ENCODE results near the gene NTM.
"Not testable (repeated sequence)": the region's sequence is repeated elsewhere in the genome, so short reads cannot be mapped to it uniquely, and the experiment has no call there.

NTM gene

DNA sequence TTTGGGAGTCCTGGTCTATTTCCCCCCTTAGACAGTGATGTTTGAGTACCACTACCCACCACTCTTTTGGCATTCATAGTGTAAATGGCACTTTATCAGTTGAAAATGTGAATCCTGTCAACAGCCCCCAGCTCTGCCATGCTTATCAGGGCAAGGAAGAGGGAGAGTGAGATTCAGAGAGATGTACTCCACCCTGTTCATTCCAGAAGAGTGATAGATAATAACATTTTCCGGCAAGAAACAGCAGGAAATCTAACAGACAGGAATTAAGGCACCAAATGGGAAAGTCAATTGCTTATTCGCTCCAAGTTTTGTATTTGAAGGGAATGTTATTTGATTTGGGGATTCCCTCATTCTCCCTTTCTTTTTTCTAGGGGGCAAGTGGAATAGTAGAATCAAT is 681.9 kb downstream of the NTM start:
- Histone ChIP-seq H3K27ac (no peak overlapping the region), H3K4me3 (no peak overlapping the region)

DNA sequence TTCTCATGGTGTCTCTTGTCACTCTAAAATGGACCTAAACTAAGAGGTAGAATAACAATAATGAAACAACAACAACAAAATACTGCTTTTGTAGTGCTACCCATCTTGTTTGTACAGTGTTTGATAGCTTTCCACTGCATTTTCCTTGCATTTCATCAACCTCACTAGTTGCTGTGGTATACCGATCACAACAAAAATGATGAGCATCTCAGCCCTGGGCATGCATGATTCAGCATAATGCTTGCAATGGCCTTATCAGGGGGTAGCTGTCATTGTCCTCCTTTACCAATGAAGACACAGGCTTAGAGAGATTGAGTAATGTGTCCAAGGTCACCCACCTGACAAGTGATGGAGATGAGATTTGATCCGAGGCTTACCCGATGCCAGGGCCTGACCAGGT is 682.5 kb downstream of the NTM start:
- no peak overlapping the region for H3K4me3 ChIP-seq
- H3K27ac ChIP-seq: no peak overlapping the region

- H3K4me3 ChIP-seq: no peak overlapping the region
- H3K27ac ChIP-seq: peak overlapping the region in 1 of 21 experiments; percentile 42
Measured at GRCh38 chr11:132054822-132055221, 684.4 kb downstream of the NTM start.

DNA sequence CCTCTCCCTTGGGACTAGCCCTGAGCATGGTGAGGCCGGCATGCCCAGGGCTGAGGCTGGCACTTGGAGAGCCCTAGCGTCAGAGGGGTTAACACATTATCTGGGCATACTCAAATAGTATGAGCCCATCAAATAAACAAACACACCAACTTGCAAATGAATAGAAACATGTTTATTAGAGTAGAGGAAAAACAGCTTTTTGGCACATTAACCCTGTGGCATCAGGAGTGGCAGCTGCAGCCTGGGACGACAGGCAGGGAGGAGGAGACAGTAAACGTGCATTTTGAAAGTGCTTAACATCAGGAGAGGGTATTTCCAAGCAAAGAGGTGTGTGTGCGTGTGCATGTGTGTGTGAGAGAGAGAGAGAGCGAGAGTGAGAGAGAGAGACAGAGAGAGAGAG is 684.9 kb downstream of the NTM start:
- H3K4me3 ChIP-seq: no peak overlapping the region
- peak overlapping the region in 1 of 21 experiments; percentile 42 for H3K27ac ChIP-seq

- Histone ChIP-seq H3K27ac (peak overlapping the region in 5 of 21 experiments; percentile 19 to 67 (median 46)), H3K4me3 (no peak overlapping the region)
Measured at GRCh38 chr11:132056689-132057088, 686.3 kb downstream of the NTM start.

- peak overlapping the region in 7 of 21 experiments; percentile 1 to 67 (median 26) for H3K27ac ChIP-seq
- no peak overlapping the region for H3K4me3 ChIP-seq
Measured at GRCh38 chr11:132057266-132057665, 686.9 kb downstream of the NTM start.

DNA sequence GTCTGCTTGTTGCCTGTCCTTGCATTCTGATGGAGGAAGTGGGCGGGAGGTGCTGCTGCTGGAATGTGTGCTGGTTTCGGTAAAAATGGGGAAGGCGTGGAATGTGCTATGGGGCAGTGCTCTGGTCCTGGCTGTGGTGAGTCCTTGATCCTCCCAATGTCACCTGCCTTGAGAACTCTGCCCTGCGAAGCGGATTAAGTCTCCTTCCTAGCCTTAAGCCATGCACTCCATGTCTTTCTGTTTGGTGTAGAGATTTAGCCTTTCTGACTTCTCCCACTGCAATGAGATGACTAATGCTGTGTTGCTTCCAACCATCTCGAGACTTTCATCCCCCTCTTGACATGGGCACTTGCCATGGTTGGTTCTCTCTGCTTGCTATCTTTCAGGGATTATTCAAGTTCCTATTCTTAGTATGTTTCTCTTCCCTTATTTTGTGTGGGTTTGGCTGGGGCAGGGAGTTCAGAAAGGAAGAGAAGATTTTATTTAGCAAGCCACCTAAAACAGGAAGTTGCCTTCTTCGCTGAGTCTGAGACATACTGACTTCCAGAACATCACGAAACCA is 687.9 kb downstream of the NTM start:
- H3K27ac ChIP-seq: peak overlapping the region in 6 of 21 experiments; percentile 1 to 67 (median 50)
- H3K4me3 ChIP-seq: no peak overlapping the region

DNA sequence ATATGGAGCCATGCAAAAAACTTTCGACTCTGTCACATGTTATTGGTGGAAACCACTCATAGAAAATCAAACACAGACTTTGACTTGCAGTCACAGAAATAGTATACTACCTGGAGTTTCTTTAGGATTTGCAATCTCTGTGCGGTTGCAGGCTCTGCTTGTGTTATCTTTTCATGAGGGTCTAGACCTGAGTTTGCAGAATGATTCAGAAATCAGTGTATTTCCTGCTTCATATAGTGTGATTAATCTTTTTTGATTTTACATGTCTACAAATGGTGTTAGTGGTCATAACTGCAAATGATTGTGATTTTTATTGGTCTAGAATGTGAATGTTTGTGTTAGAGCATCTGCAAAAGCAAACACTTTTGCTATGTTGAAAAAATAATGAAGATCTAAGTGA is 690.2 kb downstream of the NTM start:
- no peak overlapping the region for H3K27ac ChIP-seq
- no peak overlapping the region for H3K4me3 ChIP-seq

DNA sequence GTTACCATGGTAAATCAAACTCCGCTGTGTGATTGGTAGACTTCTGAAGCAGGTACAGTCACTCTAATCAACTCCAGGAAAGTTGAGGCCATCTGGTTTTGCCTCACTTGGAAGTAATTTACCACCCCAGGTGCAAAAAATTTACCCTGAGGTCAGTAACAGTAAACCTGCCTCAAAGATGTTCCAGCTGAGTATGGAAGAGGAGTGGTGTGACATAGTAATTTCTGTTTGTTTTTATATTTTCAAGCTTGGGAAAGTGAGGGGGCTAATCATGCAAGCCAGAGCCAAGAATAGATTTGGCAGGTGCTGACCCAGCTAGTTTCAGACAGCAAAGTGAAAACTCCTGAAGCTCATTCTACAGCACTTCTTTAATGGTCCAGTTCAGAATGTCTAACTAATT is 691.6 kb downstream of the NTM start:
- H3K4me3 ChIP-seq: no peak overlapping the region
- peak overlapping the region in 2 of 21 experiments; percentile 47 to 74 for H3K27ac ChIP-seq

DNA sequence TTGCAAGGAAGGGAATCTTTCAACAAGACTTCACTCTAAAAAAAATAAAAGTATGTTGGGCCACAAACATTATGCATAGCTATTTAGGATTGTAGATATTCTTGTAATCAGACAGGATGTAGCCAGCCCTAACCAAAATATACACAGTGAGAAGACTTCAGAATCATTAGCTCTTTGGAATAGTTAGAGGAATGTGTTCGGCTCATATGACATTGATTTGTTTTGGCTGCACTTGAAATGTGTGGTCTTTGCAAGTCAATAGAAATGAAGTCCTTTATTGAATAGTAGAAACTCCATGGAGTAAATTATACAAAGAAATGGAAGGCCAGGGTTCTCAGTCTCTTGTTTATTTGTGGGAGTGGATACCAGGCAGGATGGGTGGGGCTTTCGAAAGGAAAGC is 692.1 kb downstream of the NTM start:
- Histone ChIP-seq H3K4me3 (no peak overlapping the region), H3K27ac (peak overlapping the region in 5 of 21 experiments; percentile 35 to 74 (median 45))

DNA sequence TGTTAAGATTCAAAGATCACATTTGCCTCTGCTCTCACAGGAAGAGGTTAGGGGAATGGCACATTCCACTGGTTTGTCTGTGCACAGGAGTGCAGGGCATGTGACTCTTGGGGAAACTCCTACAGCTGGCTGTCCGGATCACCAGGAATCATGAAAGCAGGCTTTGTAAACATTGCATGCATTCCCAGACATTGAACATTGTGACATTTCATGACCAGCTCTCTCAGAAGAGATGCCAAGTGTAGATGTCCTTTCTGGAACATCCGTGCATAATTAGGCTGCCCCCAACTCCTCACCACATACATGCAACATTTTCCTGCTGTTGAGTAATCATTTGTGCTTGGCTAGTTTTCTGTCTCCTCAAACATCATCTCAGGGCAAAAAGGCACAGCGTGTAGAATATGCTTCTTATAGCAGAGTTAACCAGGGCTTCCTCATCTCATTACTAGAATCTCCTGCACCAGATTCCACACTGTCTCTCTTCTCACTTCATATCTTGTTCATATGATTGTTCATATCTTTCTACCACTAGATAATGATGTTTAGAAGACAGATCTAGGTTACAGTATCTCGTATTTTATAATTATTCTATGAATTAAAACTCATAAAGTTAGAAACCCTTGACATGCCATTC is 694.7 kb downstream of the NTM start:
- no peak overlapping the region for H3K4me3 ChIP-seq

DNA sequence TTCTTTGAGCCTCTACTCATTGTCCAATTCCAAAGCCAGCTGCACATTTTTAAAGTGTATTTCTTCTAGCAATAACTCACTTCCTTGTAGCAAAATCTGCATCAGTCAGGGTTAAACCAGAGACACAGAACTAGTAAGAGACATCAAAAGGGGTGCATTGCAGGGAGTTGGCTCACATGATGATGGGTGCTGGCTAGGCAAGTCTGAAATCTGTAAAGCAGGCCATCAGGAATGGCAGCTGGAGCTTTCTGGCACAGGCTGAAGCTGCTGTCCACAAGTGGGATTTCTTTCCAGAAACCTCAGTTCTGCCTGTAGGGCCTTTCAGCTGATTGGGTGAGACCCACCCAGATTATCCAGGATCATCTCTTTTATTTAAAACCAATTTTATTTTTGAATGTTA is 698.1 kb downstream of the NTM start:
- H3K27ac ChIP-seq: peak overlapping the region in 2 of 21 experiments; percentile 0 to 65
- H3K4me3 ChIP-seq: no peak overlapping the region

More for the DNA sequence above, 694.7 kb downstream of the NTM start:
- H3K27ac ChIP-seq: peak overlapping the region in 4 of 21 experiments; percentile 30 to 74 (median 51)

- not testable (repeated sequence) for H3K27ac ChIP-seq, H3K4me3 ChIP-seq
Measured at GRCh38 chr11:132069593-132069992, 699.2 kb downstream of the NTM start.

GRCh38 chr11:132070907-132071306 is 700.5 kb downstream of the NTM start:
- not testable (repeated sequence) for H3K4me3 ChIP-seq
- peak overlapping the region in 1 of 21 experiments; percentile 88 for H3K27ac ChIP-seq

DNA sequence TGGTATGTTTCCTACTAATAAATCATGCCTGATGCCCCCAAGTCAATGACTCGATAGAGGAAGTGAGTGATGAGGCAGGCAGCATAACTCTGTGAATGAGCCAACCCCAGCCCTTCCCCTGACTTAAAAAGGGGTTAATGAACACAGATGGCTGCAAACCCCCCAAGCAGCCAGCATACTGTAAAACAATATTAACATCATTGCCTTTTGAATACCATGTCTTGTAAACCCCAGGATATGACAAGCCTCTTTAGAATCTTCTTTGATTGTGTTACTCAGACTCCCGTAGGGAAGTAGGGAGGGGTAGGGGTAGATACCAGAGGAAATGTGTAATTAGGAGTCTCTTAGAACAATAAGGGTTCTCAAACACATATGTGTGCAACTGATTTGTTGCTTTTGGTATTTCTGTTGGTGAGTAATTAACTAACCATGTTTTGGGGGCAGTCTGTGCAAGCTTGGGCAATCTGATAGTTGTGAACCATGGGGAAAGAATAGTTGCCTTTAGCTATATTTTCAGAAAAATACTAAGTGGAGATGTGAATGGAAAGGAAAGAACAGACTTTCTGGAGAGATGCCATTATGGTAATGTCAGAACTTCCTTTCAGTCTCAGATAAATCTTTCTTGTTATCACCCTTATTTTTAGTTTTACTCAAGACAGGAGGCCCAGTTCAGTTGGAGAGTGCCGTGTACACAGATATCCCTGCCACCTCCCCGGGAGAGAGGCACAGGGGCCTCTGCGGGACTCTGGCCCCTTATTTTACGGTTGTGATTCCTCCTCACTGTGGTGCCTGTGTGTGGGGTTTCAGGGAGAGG is 701.8 kb downstream of the NTM start:
- H3K4me3 ChIP-seq: no peak overlapping the region
- H3K27ac ChIP-seq: peak overlapping the region in 15 of 21 experiments; percentile 22 to 90 (median 72)

DNA sequence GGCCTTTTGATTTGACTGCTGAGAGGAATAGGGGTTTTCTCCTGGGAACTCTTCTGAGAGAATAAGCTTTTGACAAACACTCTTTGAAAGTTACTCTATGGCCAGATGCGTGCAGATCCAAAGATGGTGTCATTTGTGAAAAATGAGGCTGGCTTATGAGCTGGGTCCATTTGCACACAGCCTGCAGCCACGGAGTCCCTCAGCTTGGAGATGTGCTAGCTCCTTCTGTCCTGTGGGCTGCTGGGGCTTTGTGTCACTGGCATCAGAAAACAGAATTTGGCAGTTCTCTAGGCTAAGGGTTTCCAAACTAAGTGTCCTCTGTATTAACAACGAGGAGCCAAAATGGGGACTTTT is 702.4 kb downstream of the NTM start:
- peak overlapping the region in 16 of 21 experiments; percentile 22 to 90 (median 68) for H3K27ac ChIP-seq
- H3K4me3 ChIP-seq: no peak overlapping the region

DNA sequence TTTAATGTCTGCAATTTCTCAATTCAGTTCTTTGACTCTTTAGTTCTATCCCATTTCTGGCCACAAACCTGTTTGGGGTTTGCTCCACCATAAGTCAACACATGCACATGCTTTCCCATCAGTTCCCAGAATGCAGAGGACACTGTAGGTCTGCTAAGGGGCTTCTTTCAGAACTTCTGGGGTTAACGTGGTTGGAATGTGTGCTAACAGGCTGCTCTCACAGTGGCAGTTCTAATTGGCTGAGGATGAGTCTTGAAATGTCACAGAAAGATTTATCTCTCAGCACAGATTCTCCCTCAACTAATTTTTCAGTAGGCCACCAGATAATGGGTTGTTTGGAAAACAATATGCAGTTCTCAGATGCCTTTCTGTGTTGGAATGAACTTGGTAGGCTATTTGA is 703.4 kb downstream of the NTM start:
- Histone ChIP-seq H3K4me3 (no peak overlapping the region), H3K27ac (peak overlapping the region in 5 of 21 experiments; percentile 19 to 90 (median 78))

DNA sequence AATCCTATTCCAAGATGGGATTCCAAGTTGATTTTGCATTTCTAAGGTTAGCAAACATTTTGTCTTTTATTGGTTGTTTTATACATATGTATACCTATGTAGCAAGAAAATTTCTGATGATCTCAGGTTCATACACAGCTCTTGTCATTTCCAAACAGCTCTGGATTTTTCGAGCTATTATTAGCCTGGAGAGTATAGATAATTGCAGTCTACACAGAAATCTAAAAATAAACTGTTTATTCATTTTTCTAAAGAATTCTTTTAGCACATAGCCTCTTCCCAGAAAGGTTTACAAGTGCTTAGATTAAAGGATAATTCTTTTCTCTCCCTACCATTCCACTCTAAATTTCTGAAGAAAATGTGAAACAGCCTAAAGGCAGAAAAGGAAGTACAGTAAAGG is 705.0 kb downstream of the NTM start:
- no peak overlapping the region for H3K4me3 ChIP-seq
- H3K27ac ChIP-seq: no peak overlapping the region

DNA sequence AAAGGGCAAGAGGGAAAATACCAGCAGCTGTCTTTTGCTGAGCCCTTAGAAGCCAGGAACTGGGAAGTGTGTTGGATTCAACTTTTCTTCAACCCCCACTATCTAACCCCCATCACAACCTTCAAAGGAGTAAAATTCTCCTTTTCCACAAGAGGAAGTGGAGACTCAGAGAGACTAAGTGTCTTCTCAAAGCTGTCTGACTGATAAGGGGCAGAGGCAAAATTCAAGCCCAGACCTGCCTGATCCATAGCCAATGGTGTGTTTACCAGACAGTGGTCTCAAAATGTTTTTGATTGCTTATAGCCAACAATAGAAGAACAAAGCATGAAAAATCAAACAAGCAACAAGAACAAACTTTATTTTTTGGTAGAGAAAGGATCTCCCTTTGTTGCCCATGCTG is 707.0 kb downstream of the NTM start:
- no peak overlapping the region for H3K27ac ChIP-seq

DNA sequence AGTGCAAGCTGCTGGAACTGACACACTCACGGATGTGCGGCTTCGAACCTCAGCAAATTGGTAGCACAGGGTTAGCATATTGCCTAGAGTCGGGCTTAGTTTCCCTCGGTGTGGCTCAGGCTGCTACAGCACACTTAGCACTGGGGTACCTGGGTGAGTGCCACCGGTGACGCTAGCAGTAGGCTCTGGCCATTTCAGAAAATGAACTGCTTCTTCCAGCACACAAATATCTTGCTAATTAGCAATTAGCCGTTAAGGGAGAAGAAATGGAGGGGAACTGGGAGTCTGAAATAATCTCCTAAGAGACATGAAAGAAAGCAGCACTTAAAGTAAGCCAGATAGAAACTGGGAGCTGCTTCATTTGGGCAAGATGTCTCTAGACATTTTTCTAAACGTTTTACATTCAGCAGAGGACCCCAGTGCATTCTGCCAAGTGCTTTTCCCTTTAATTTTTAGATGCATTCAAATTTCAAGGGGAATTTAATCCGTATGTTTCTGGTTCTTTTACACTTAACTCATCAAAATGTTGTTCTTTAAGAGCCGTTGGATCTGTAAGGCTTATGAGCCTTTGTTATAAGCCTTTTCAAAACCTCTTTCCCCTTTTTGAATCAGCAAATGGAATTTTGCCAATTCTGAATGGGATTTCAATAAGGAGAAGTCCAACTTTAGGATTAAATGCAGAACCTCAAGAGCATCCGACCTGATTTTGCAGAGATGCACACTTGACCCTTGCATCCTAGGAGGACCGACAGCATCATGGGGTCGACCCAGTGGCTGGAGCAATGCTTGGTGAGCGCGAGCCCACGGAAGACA is 708.1 kb downstream of the NTM start:
- Histone ChIP-seq H3K27ac (no peak overlapping the region), H3K4me3 (no peak overlapping the region)

More for the DNA sequence above, 707.0 kb downstream of the NTM start:
- H3K4me3 ChIP-seq: no peak overlapping the region

Data from skin epidermis (tissue), 12 donors.